K562 (cell line): ENCODE results near the gene ST3GAL3. TPM values are rescaled to one million over a fixed set of nuclear protein-coding genes. Genes with fewer than 3 reads are reported as not detected.

ENCODE experiments used
- ATAC-seq: fragments of 200-7000 bp; cut with Tn5 transposase; 3 replicates; pipeline ENCODE4 v1.9.1; 2020; ENCODE audit warnings: moderate library complexity
- BruUV-seq: library from RNA; stranded (reverse); fragments of 400-500 nt; replicated peaks from 2 replicates; lab custom pipeline; 2021; lab: Mats Ljungman, UMichigan
- CTCF ChIA-PET: fragments of 300-600 bp; formaldehyde crosslinking; extraction: SDS; loops from one replicate; lab custom pipeline; 2021; ENCODE audit warnings: low intra/inter-chr PET ratio; lab: Yijun Ruan, JAX
- POLR2A ChIA-PET: fragments of 300-600, 350-650 bp; sonication (Branson Sonifier 250); formaldehyde crosslinking; extraction: SDS; loops from one replicate; lab custom pipeline; 2021; ENCODE audit warnings: antibody characterized with exemption, inconsistent platforms; lab: Yijun Ruan, JAX
- DNase-seq, 4 experiments: peaks; one replicate each; pipeline versions ENCODE4 v3.0.0 to v3.0.0-alpha.2; 2011 to 2018; ENCODE audit warnings: low spot score in 3 of 4, mixed read lengths in 3 of 4; ENCODE audit errors: extremely low read depth in 1 of 4
- FAIRE-seq: peaks from 2 replicates; lab custom pipeline; 2011; peaks lifted over from hg19 to GRCh38; lab: Jason Lieb, UNC
- H2AFZ ChIP-seq: 2 replicates; pipeline ENCODE4 v1.6.0; 2011; ENCODE audit warnings: low read depth, low read length, control low read depth, inconsistent platforms
- H3K27ac ChIP-seq: fragments of 200-600 bp; 3 replicates; pipeline ENCODE4 v1.8.0; 2011; ENCODE audit warnings: low read depth, mild to moderate bottlenecking, control low read depth, inconsistent platforms, low read length, moderate library complexity, mixed read lengths; ENCODE audit errors: extremely low read depth
- H3K27me3 ChIP-seq, 2 experiments: fragments of 300-600 bp in 1 of 2; 2 replicates in 1 of 2; 3 replicates in 1 of 2; pipeline versions ENCODE4 v1.6.0 to v1.8.0; 2011; ENCODE audit warnings: inconsistent platforms in 2 of 2, low read length in 2 of 2, mild to moderate bottlenecking in 1 of 2, mixed read lengths in 1 of 2, moderate library complexity in 1 of 2; ENCODE audit not compliant: control insufficient read depth in 2 of 2, insufficient read depth in 2 of 2
- H3K36me3 ChIP-seq: fragments of 300-600 bp; 3 replicates; pipeline ENCODE4 v1.8.0; 2011; ENCODE audit warnings: mild to moderate bottlenecking, low read length, inconsistent platforms; ENCODE audit not compliant: control insufficient read depth, insufficient read depth
- H3K4me1 ChIP-seq, 2 experiments: fragments of 200-600 bp in 1 of 2; replicated peaks in 1 of 2; 2 replicates in 1 of 2; 3 replicates in 1 of 2; pipeline versions ENCODE4 v1.5.1 to v1.8.0; 2011; ENCODE audit warnings: inconsistent platforms in 2 of 2, low read length in 2 of 2, mild to moderate bottlenecking in 1 of 2, mixed read lengths in 1 of 2, moderate library complexity in 1 of 2; ENCODE audit not compliant: control insufficient read depth in 2 of 2, insufficient read depth in 2 of 2
- H3K4me2 ChIP-seq: 2 replicates; pipeline ENCODE4 v1.6.1; 2011; ENCODE audit warnings: low read length, control low read depth, inconsistent platforms, mixed read lengths; ENCODE audit not compliant: insufficient read depth
- H3K4me3 ChIP-seq: fragments of 200-600 bp; sonication (generic), shearing (Covaris generic); 2 replicates; pipeline ENCODE4 v1.5.1; 2016; ENCODE audit warnings: control low read depth, inconsistent platforms
- H3K79me2 ChIP-seq: fragments of 200-600 bp; 3 replicates; pipeline ENCODE4 v1.8.0; 2011; ENCODE audit warnings: low read length, inconsistent platforms; ENCODE audit not compliant: control insufficient read depth, insufficient read depth
- H3K9ac ChIP-seq, 2 experiments: 2 replicates each; pipeline versions ENCODE4 v1.6.0 to v1.6.1; 2011; ENCODE audit warnings: low read depth in 2 of 2, low read length in 2 of 2, control low read depth in 1 of 2, inconsistent platforms in 1 of 2, mild to moderate bottlenecking in 1 of 2, mixed read lengths in 1 of 2; ENCODE audit not compliant: insufficient read depth in 1 of 2
- H3K9me1 ChIP-seq: one replicate; pipeline ENCODE4 v1.6.0; 2011; ENCODE audit warnings: inconsistent platforms, mild to moderate bottlenecking, low read length, moderate library complexity; ENCODE audit not compliant: control insufficient read depth, insufficient read depth
- H3K9me3 ChIP-seq: replicated peaks from 2 replicates; pipeline ENCODE4 v1.5.1; 2011; ENCODE audit warnings: low read depth, low read length, inconsistent platforms; ENCODE audit not compliant: control insufficient read depth, insufficient read depth
- H4K20me1 ChIP-seq: replicated peaks from 2 replicates; pipeline ENCODE4 v1.6.1; 2011; ENCODE audit warnings: low read length, inconsistent platforms, mixed read lengths; ENCODE audit not compliant: control insufficient read depth, insufficient read depth
- KLF1 ChIP-seq: fragments of 450-650 bp; IDR thresholded peaks from 2 replicates; pipeline ENCODE4 v1.6.1; 2016; ENCODE audit warnings: missing genetic modification characterization, missing compliant biosample characterization
- WGBS: fragments of 100-300 bp; shearing (Covaris generic); methylation state at CpG from one replicate; pipeline ENCODE4 v1.1.6; 2016; ENCODE audit warnings: low coverage, mixed read lengths; ENCODE audit not compliant: insufficient coverage; ENCODE audit errors: missing lambda C conversion rate; 5-methylcytosine and 5-hydroxymethylcytosine counted together
- in situ Hi-C: fragments of 300-500 bp; cut with MboI; formaldehyde crosslinking; loops from 4 replicates; pipeline ENCODE4 v1.15.0; 2018; ENCODE audit warnings: inconsistent platforms, mixed read lengths
- intact Hi-C: fragments of 100-400 bp; cut with micrococcal nuclease; formaldehyde crosslinking; loops from 2 replicates; pipeline ENCODE4 v1.14.2; 2022
- polyA plus RNA-seq, 8 experiments: library from polyadenylated mRNA; depleted of rRNA in 4 of 8; stranded (reverse) in 5 of 8; unstranded in 3 of 8; fragments of >200 nt; fragmentation: Nextera tagmentation in 2 of 8; fragmentation: Illumina TruSeq in 1 of 8; extraction: Ambion mirVana in 2 of 8; extraction: Trizol in 1 of 8; gene quantifications; 2 replicates each; pipeline versions ENCODE4 v1.2.1 to v1.2.3, GENCODE V29; 2011 to 2014; ENCODE audit warnings: inconsistent platforms in 1 of 8, missing spikeins in 1 of 8
- total RNA-seq, 7 experiments: library from RNA; depleted of rRNA in 6 of 7; stranded (reverse); fragments of >200 nt in 6 of 7; fragmentation: Illumina TruSeq in 2 of 7; extraction: Trizol in 2 of 7; gene quantifications; 2 replicates each; pipeline versions ENCODE4 v1.2.1 to v1.2.3, GENCODE V29; 2011 to 2021; ENCODE audit warnings: low replicate concordance in 1 of 7
- TF ChIP-seq, protein P1 (sequence below), 3 experiments: fragments of 200-800 bp in 1 of 3; sonication (Bioruptor generic) in 1 of 3; sonication (generic) in 1 of 3; formaldehyde crosslinking in 1 of 3; IDR thresholded peaks; 2 replicates each; pipeline versions ENCODE4 v1.6.1 to v1.8.0; 2016 to 2022; ENCODE audit warnings: mild to moderate bottlenecking in 2 of 3, missing compliant biosample characterization in 2 of 3, missing genetic modification characterization in 2 of 3, missing genetic modification reagents in 1 of 3

Gene ST3GAL3
- total and polyA plus RNA-seq, 9 of the 15 experiments (the other 6 are each of a cell fraction or from before 2014, with no cell fraction given), result 1.2 to 18.9 (median 11.0) TPM

DNA sequence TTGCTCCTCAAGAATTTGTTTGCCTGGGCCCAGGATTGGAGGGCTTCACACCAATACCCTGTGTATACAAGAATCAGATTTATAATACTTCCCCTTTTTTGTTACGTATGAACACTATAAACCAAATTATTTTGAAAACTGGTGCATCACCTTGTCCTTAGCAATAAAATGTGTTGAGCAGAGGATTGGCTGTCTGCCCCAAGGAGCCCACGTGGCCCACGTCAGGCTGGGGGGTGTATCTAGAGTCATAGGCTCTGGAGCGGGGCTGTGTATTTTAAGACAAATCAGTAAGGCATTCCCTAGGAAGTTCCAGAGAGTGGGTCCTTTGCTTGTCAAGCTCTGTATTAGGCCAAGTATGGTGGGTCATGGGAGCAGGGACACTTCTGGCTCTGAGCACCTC lies 2.0 kb upstream of the ST3GAL3 start:
- FAIRE-seq (no peak), ATAC-seq (no peak), DNase-seq (no peak)
- Histone ChIP-seq H3K9ac (no peak overlapping the region; a peak in 1 of 4 replicates), H3K4me3 (no peak overlapping the region), H3K36me3 (peaks cover 69% of the 10 kb centered on the region), H3K4me2 (no peak overlapping the region), H3K9me3 (no peaks in the 10 kb centered on the region)
- intact Hi-C loops, result no loop called here
- CTCF ChIA-PET, result no interaction called here
- TF ChIP-seq KLF1 (tag), result no peak
- TF ChIP-seq, protein P1, sequence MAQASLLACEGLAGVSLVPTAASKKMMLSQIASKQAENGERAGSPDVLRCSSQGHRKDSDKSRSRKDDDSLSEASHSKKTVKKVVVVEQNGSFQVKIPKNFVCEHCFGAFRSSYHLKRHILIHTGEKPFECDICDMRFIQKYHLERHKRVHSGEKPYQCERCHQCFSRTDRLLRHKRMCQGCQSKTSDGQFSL (CRISPR knock-in tag; IDR thresholded peaks at IDR 0.05), result 0 out of 2 replicates have a peak, but pooled peaks have one; percentile 14
- TF ChIP-seq, protein P1 (tag; IDR thresholded peaks at IDR 0.05), result no peak
- TF ChIP-seq, all 486 proteins: peak for 1
- WGBS, result 69% methylated on average over 4 of the region's 4 CpGs
- in situ Hi-C loops, result no loop called here
- H3K27me3 ChIP-seq, result no peaks in the 10 kb centered on the region
- no peak overlapping the region for H3K27ac ChIP-seq
- peaks cover 16 to 20% of the 10 kb centered on the region in 2 experiments for H3K4me1 ChIP-seq
- H2AFZ ChIP-seq, result no peak overlapping the region
- no peaks in the 10 kb centered on the region; the same call in 1 of the 2 replicates for H4K20me1 ChIP-seq
- no TSS peak for BruUV-seq
- POLR2A ChIA-PET, result interaction anchor here (0.8 to 4.3 kb wide), 4 partner anchors 12 to 222 kb away, joined by 3 to 25 read pairs (median 8); no protein-coding TSS in a partner anchor
- H3K79me2 ChIP-seq, result peaks cover 41% of the 10 kb centered on the region
- H3K9me1 ChIP-seq, result peaks cover 9% of the 10 kb centered on the region
